ENCODE measurements around the gene INPP5K.

INPP5K gene

GRCh38 chr17:1467258-1467657, 49.2 kb downstream of the INPP5K start:
- DNase-seq (ENCODE audit: extremely low read depth, low read depth), result no peak
- TF ChIP-seq CTCF (IDR thresholded peaks at IDR 0.05; ENCODE audit: low read depth, low read length), result no peak

GRCh38 chr17:1464186-1464585, 52.2 kb downstream of the INPP5K start:
- no peak for DNase-seq (ENCODE audit: extremely low read depth, low read depth)
- no peak for TF ChIP-seq CTCF (IDR thresholded peaks at IDR 0.05; ENCODE audit: low read depth, low read length)

- TF ChIP-seq CTCF (IDR thresholded peaks at IDR 0.05; ENCODE audit: low read depth, low read length), result no peak
- DNase-seq (ENCODE audit: extremely low read depth, low read depth), result no peak
These were observed 54.0 kb downstream of the INPP5K start for GRCh38 chr17:1462164-1463112.

- no peak for DNase-seq (ENCODE audit: extremely low read depth, low read depth)
- TF ChIP-seq CTCF (IDR thresholded peaks at IDR 0.05; ENCODE audit: low read depth, low read length), result no peak
These were observed 55.0 kb downstream of the INPP5K start for GRCh38 chr17:1461198-1461944.

GRCh38 chr17:1460233-1460632, 56.2 kb downstream of the INPP5K start:
- DNase-seq (ENCODE audit: extremely low read depth, low read depth), result no peak

GRCh38 chr17:1455797-1456599, 60.4 kb downstream of the INPP5K start, which contains the start of gene CRK:
Gene CRK, minus strand, starts transcription at chr17:1456232. Its CDS starts 115 bp downstream, at chr17:1456117.
- peak; percentile 89 for DNase-seq (ENCODE audit: extremely low read depth, low read depth)
- TF ChIP-seq CTCF (IDR thresholded peaks at IDR 0.05; ENCODE audit: low read depth, low read length), result no peak

More at GRCh38 chr17:1460233-1460632, 56.2 kb downstream of the INPP5K start:
- no peak for TF ChIP-seq CTCF (IDR thresholded peaks at IDR 0.05; ENCODE audit: low read depth, low read length)
